Esophagus muscularis mucosa (tissue), 3 donors: ENCODE results near the gene WNT7B.

ENCODE experiments used
- EP300 ChIP-seq: sonication (generic); formaldehyde crosslinking; IDR thresholded peaks from one replicate; pipeline ENCODE4 v1.6.1; 2017; ENCODE audit warnings: antibody characterized with exemption
- TF ChIP-seq, protein P1 (sequence below), 3 experiments: fragments of 200-600 bp in 2 of 3; fragments of 450-650 bp in 1 of 3; sonication (generic) in 2 of 3; IDR thresholded peaks; one replicate each; pipeline ENCODE4 v1.5.1; 2017 to 2019; ENCODE audit warnings: antibody characterized with exemption in 3 of 3, mild to moderate bottlenecking in 2 of 3, moderate library complexity in 1 of 3

DNA sequence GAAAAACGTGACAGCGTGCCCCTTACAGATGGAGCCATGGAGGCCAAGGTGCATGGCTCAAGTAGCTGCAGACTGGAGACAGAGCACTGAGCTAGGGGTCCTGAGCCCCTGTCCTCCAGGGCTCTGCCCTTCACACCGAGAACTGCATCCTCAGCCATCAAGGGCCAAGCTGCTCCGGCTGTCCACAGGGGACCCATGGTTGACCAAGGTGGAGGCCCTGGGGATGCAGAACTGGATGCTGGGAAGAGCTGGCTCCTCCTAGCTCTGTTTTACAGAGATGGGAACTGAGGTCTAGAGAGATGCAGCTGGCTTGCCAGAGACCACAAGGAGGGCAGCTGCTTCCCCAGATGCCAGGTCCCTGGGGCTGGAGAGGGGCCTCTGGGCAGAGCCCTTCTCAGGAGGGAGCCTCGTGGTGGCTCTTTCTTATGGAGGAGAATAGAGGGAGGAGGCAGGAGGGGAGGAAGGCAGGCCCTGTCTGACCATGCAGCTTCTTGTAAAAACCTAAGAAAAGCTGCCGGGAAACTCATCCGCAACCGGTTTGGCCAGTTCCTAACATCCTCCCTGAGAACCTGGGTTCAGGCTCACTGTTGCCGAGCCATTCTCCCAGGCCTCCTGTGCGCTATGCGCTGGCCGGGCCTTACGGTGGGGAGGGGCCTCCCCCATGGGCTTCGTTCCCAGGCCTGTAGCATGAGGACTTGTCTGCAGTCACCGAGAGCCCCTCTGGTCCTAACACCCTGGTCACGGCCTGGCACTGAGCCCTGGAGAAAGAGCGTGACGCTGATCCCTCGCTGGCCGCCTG lies 80.6 kb downstream of the WNT7B start:
- TF ChIP-seq, protein P1, sequence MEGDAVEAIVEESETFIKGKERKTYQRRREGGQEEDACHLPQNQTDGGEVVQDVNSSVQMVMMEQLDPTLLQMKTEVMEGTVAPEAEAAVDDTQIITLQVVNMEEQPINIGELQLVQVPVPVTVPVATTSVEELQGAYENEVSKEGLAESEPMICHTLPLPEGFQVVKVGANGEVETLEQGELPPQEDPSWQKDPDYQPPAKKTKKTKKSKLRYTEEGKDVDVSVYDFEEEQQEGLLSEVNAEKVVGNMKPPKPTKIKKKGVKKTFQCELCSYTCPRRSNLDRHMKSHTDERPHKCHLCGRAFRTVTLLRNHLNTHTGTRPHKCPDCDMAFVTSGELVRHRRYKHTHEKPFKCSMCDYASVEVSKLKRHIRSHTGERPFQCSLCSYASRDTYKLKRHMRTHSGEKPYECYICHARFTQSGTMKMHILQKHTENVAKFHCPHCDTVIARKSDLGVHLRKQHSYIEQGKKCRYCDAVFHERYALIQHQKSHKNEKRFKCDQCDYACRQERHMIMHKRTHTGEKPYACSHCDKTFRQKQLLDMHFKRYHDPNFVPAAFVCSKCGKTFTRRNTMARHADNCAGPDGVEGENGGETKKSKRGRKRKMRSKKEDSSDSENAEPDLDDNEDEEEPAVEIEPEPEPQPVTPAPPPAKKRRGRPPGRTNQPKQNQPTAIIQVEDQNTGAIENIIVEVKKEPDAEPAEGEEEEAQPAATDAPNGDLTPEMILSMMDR (IDR thresholded peaks at IDR 0.05): no peak
- TF ChIP-seq EP300: no peak
